ENCODE data around the gene BOK. TPM values are rescaled to one million over a fixed set of nuclear protein-coding genes. Genes with fewer than 3 reads are reported as not detected.

The BOK gene
- total and polyA plus RNA-seq, 2 donors (not counting 1 experiment from before 2014, with no cell fraction given), result 21.2 to 42.4 TPM

GRCh38 chr2:241595600-241596140 is 37.1 kb downstream of the BOK start:
- Histone ChIP-seq H3K27ac (ENCODE audit: insufficient read depth, low read length) (no peak overlapping the region), H3K4me3 (replicated peaks in 1 of 4; ENCODE audit: control extremely low read depth in 1 of 4, insufficient read depth in 1 of 4, low read depth in 3 of 4, low read length in 4 of 4) (no peak overlapping the region), H4K20me1 (ENCODE audit: control insufficient read depth, extremely low read depth, insufficient read depth, low read length) (no peaks in the 10 kb centered on the region), H3K9me3 (ENCODE audit: control insufficient read depth, insufficient read depth, low read depth, low read length) (no peaks in the 10 kb centered on the region), H3K27me3 (ENCODE audit: control insufficient read depth, insufficient read depth, low read length) (no peaks in the 10 kb centered on the region), H3K4me2 (ENCODE audit: extremely low read depth, insufficient read depth, low read length) (no peak overlapping the region), H3K4me1 (ENCODE audit: control insufficient read depth, extremely low read depth, insufficient read depth, low read length) (no peaks in the 10 kb centered on the region), H3K9ac (ENCODE audit: insufficient read depth, low read length) (no peak overlapping the region), H2AFZ (ENCODE audit: low read length) (no peak overlapping the region), H3K36me3 (ENCODE audit: control insufficient read depth, insufficient read depth, low read length) (peaks cover 2% of the 10 kb centered on the region), H3K79me2 (ENCODE audit: control insufficient read depth, insufficient read depth, low read length) (no peaks in the 10 kb centered on the region)
- no peak for DNase-seq (ENCODE audit: low read depth in 2 of 2)
- TF ChIP-seq EZH2 (IDR thresholded peaks at IDR 0.05; ENCODE audit: low read length, missing control alignments), result no peak
- TF ChIP-seq, protein P1, sequence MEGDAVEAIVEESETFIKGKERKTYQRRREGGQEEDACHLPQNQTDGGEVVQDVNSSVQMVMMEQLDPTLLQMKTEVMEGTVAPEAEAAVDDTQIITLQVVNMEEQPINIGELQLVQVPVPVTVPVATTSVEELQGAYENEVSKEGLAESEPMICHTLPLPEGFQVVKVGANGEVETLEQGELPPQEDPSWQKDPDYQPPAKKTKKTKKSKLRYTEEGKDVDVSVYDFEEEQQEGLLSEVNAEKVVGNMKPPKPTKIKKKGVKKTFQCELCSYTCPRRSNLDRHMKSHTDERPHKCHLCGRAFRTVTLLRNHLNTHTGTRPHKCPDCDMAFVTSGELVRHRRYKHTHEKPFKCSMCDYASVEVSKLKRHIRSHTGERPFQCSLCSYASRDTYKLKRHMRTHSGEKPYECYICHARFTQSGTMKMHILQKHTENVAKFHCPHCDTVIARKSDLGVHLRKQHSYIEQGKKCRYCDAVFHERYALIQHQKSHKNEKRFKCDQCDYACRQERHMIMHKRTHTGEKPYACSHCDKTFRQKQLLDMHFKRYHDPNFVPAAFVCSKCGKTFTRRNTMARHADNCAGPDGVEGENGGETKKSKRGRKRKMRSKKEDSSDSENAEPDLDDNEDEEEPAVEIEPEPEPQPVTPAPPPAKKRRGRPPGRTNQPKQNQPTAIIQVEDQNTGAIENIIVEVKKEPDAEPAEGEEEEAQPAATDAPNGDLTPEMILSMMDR (conservative IDR thresholded peaks at IDR 0.05 in 1 of 2, IDR thresholded peaks at IDR 0.05 in 1 of 2; ENCODE audit: low read depth in 1 of 2, low read length in 2 of 2), result peak; percentile 13 to 35

DNA sequence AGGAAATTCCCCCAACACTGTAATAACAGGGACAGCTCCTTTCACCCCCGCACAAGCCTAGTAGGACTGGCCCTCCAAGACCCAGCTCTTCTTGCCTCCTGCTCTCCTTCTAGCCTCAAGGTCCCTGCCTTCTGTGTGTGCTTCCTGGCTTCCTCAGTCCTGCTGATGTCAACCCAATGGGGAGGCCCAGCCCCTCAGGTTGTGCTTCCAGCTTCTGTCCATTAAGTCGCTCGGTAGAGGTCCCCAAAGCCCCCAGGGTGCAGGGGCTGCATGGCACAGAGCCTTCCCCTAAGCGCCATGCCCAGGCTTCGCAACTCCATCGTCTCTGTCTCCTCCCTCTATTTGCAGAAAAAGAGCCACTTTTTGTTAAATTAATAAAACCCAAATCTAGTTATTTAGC is 39.0 kb downstream of the BOK start:
- no peaks in the 10 kb centered on the region for H3K9me3 ChIP-seq (ENCODE audit: control insufficient read depth, insufficient read depth, low read depth, low read length)
- H3K4me2 ChIP-seq (ENCODE audit: extremely low read depth, insufficient read depth, low read length), result no peak overlapping the region
- no peak overlapping the region for H3K4me3 ChIP-seq (replicated peaks in 1 of 4; ENCODE audit: control extremely low read depth in 1 of 4, insufficient read depth in 1 of 4, low read depth in 3 of 4, low read length in 4 of 4)
- no peak overlapping the region for H3K27ac ChIP-seq (ENCODE audit: insufficient read depth, low read length)
- DNase-seq (ENCODE audit: low read depth in 2 of 2), result no peak
- H3K27me3 ChIP-seq (ENCODE audit: control insufficient read depth, insufficient read depth, low read length), result no peaks in the 10 kb centered on the region
- H3K36me3 ChIP-seq (ENCODE audit: control insufficient read depth, insufficient read depth, low read length), result peaks cover 7% of the 10 kb centered on the region
- no peaks in the 10 kb centered on the region for H3K79me2 ChIP-seq (ENCODE audit: control insufficient read depth, insufficient read depth, low read length)
- no peaks in the 10 kb centered on the region for H4K20me1 ChIP-seq (ENCODE audit: control insufficient read depth, extremely low read depth, insufficient read depth, low read length)
- no peaks in the 10 kb centered on the region for H3K4me1 ChIP-seq (ENCODE audit: control insufficient read depth, extremely low read depth, insufficient read depth, low read length)
- no peak overlapping the region for H3K9ac ChIP-seq (ENCODE audit: insufficient read depth, low read length)
- H2AFZ ChIP-seq (ENCODE audit: low read length), result no peak overlapping the region
- TF ChIP-seq, protein P1 (conservative IDR thresholded peaks at IDR 0.05 in 1 of 2, IDR thresholded peaks at IDR 0.05 in 1 of 2; ENCODE audit: low read depth in 1 of 2, low read length in 2 of 2), result no peak
- no peak for TF ChIP-seq EZH2 (IDR thresholded peaks at IDR 0.05; ENCODE audit: low read length, missing control alignments)

GRCh38 chr2:241598061-241598460 is 39.5 kb downstream of the BOK start:
- Histone ChIP-seq H3K27ac (ENCODE audit: insufficient read depth, low read length) (no peak overlapping the region), H3K27me3 (ENCODE audit: control insufficient read depth, insufficient read depth, low read length) (no peaks in the 10 kb centered on the region), H3K9me3 (ENCODE audit: control insufficient read depth, insufficient read depth, low read depth, low read length) (no peaks in the 10 kb centered on the region), H3K36me3 (ENCODE audit: control insufficient read depth, insufficient read depth, low read length) (peaks cover 10% of the 10 kb centered on the region), H3K9ac (ENCODE audit: insufficient read depth, low read length) (no peak overlapping the region), H3K4me3 (replicated peaks in 1 of 4; ENCODE audit: control extremely low read depth in 1 of 4, insufficient read depth in 1 of 4, low read depth in 3 of 4, low read length in 4 of 4) (no peak overlapping the region), H4K20me1 (ENCODE audit: control insufficient read depth, extremely low read depth, insufficient read depth, low read length) (no peaks in the 10 kb centered on the region), H3K79me2 (ENCODE audit: control insufficient read depth, insufficient read depth, low read length) (no peaks in the 10 kb centered on the region), H2AFZ (ENCODE audit: low read length) (no peak overlapping the region), H3K4me1 (ENCODE audit: control insufficient read depth, extremely low read depth, insufficient read depth, low read length) (no peaks in the 10 kb centered on the region), H3K4me2 (ENCODE audit: extremely low read depth, insufficient read depth, low read length) (no peak overlapping the region)
- TF ChIP-seq, protein P1 (conservative IDR thresholded peaks at IDR 0.05 in 1 of 2, IDR thresholded peaks at IDR 0.05 in 1 of 2; ENCODE audit: low read depth in 1 of 2, low read length in 2 of 2), result no peak
- no peak for TF ChIP-seq EZH2 (IDR thresholded peaks at IDR 0.05; ENCODE audit: low read length, missing control alignments)
- no peak for DNase-seq (ENCODE audit: low read depth in 2 of 2)

Measured in fibroblast of lung (primary cell).